ENCODE data around the gene PSD. TPM values are rescaled to one million over a fixed set of nuclear protein-coding genes. Genes with fewer than 3 reads are reported as not detected.

The PSD gene
- total RNA-seq, 1 donor from 2014 or later = under 0.01 TPM

DNA sequence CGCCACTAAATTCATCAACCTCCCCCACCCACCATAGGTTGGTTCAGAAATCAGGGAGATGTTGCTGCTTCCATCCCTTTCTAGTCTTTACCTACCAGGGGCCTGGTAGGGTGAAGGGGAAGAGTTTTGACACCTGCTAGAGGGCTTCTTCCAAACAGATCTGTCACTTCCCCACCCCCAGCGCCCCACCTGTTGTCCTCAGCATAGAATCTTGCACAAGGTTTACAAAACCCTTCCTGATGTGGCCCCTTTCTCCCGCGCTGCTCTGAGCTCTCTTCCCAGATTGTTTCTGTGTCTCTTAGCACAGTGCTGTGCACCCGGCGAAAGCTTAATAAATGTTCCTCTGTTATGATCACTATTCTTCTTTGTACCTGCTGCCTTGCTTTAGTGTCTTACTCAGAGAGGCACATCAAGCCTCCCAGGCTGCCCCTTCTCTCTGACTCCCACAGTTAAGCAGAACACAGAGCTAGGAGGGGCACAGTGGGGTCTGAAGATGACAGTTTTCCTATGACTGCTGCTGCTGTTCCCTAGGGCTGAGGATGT, 44.0 kb upstream of the PSD start:
- TF ChIP-seq, protein P1, sequence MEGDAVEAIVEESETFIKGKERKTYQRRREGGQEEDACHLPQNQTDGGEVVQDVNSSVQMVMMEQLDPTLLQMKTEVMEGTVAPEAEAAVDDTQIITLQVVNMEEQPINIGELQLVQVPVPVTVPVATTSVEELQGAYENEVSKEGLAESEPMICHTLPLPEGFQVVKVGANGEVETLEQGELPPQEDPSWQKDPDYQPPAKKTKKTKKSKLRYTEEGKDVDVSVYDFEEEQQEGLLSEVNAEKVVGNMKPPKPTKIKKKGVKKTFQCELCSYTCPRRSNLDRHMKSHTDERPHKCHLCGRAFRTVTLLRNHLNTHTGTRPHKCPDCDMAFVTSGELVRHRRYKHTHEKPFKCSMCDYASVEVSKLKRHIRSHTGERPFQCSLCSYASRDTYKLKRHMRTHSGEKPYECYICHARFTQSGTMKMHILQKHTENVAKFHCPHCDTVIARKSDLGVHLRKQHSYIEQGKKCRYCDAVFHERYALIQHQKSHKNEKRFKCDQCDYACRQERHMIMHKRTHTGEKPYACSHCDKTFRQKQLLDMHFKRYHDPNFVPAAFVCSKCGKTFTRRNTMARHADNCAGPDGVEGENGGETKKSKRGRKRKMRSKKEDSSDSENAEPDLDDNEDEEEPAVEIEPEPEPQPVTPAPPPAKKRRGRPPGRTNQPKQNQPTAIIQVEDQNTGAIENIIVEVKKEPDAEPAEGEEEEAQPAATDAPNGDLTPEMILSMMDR (IDR thresholded peaks at IDR 0.05; ENCODE audit: insufficient read depth, low read length, severe bottlenecking) = no peak
- no peak for FAIRE-seq
- Histone ChIP-seq H3K27me3 (ENCODE audit: control insufficient read depth, insufficient read depth, low read length) (no peaks in the 10 kb centered on the region), H3K36me3 (ENCODE audit: control insufficient read depth, insufficient read depth, low read length) (no peaks in the 10 kb centered on the region), H3K4me3 (ENCODE audit: low read depth, low read length) (no peak overlapping the region)
- no peak for DNase-seq (ENCODE audit: low read depth)

DNA sequence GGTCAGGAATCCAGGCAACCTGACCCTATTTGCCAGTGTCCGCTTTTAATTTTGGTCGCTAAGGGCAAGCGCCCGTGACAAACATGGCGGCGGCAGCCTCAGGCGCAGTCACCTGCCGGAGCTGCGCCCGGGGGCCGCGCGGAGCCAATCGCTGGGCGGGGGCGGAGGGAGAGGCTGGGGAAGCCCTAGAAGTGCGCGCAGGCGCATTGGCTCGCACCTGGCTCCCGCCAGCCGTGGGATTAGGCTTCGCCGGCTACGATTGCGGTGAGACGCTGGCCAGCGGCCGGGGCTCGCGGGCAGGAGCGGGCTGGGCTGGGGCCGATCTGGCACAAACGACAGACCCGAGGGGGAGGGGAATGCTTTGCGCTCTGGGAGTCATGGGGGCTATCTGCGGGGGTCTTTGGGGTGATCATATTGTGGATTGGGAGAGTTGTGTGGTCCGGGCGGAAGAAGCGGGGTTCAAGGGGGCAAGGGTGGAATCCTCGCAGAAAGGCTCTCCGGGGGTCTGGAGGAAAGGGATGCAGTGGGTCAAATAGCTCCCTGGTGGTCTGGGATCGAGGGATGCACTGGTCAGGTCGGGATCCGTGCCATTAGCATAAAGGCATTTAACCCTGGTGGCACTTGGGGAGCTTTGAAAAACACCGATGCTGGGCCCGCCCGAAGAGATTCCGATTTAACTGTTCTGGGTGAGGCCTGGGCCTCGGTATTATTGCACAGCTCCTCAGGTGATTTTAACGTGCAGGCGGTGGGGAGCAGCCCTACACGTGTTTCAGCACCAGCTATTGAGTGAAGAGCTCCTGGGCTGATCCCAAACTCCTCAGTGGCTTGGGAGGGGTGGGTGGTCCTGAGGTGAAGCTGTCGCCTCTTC, 42.8 kb upstream of the PSD start:
- Histone ChIP-seq H3K36me3 (ENCODE audit: control insufficient read depth, insufficient read depth, low read length) (no peaks in the 10 kb centered on the region), H3K4me3 (ENCODE audit: low read depth, low read length) (peak overlapping the region; percentile 40), H3K27me3 (ENCODE audit: control insufficient read depth, insufficient read depth, low read length) (no peaks in the 10 kb centered on the region)
- DNase-seq (ENCODE audit: low read depth) (peak; percentile 77), FAIRE-seq (no peak)
- TF ChIP-seq, protein P1 (IDR thresholded peaks at IDR 0.05; ENCODE audit: insufficient read depth, low read length, severe bottlenecking) = no peak

DNA sequence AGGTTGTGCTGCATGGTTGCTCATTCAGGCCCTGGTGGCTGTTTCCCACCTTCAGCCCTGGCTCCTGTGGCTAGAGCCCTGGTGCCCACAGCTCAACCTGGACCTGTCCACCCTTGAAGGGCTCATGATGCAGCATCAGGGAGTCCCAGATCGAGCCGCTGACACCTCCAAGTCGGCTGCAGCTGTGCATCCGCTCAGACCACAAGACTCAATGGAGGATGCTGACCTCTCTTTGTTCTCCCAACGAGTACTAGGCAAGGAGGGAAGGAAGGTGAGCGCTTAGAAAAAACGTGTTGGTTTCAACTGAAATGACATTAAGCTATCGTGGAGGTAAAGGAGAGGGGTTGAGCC, 42.2 kb upstream of the PSD start:
- DNase-seq (ENCODE audit: low read depth) = no peak
- Histone ChIP-seq H3K27me3 (ENCODE audit: control insufficient read depth, insufficient read depth, low read length) (no peaks in the 10 kb centered on the region), H3K4me3 (ENCODE audit: low read depth, low read length) (peak overlapping the region; percentile 5), H3K36me3 (ENCODE audit: control insufficient read depth, insufficient read depth, low read length) (no peaks in the 10 kb centered on the region)
- TF ChIP-seq, protein P1 (IDR thresholded peaks at IDR 0.05; ENCODE audit: insufficient read depth, low read length, severe bottlenecking) = no peak
- no peak for FAIRE-seq

DNA sequence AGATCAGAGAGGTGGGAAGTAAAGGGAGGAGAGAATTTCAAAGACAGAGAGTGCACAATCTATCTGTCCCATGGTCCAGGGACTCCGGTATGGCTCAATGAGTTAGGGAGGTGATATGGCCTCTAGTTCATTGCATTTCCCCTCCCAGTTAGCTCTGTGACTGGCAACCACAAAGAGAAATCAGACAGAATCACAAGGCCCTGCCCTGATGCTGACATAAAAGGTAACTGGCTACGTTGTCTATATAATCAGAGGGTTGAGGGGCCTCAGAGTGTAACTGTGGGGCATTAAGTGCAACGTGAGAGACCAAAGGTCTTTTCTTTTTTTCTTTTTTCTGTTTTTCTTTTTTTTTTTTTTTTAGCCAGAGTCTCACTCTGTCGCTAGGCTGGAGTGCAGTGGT, 40.1 kb upstream of the PSD start:
- DNase-seq (ENCODE audit: low read depth) (no peak), FAIRE-seq (no peak)
- no peaks in the 10 kb centered on the region for H3K27me3 ChIP-seq (ENCODE audit: control insufficient read depth, insufficient read depth, low read length)
- no peak overlapping the region for H3K4me3 ChIP-seq (ENCODE audit: low read depth, low read length)
- no peaks in the 10 kb centered on the region for H3K36me3 ChIP-seq (ENCODE audit: control insufficient read depth, insufficient read depth, low read length)
- TF ChIP-seq, protein P1 (IDR thresholded peaks at IDR 0.05; ENCODE audit: insufficient read depth, low read length, severe bottlenecking) = no peak

DNA sequence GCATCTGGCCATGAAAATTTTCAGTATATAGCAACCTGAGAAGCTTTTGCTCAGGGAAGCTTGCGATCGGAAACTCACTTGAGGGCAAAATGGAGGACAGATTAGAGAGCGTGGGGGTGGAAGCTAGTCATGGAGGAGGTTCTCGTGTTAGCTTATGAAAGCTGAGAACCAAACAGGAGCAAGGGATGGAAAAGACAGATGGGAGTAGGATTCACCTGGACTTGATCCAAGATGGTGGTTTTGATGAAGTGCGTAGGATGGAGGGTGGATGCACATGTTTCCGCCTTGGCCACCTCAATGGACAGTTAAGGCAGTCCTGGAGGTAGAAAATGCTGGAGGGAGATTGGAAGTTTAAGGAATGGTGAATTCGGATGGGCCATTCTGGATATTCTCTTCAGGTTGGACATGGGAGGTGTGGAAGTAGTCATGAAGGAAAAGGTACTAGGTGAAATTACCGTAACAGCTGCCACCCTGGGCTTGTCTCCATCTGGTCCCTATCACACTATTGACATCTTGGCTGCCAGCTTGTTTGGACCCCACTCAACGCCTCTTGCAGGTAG, 39.1 kb upstream of the PSD start:
- Histone ChIP-seq H3K27me3 (ENCODE audit: control insufficient read depth, insufficient read depth, low read length) (no peaks in the 10 kb centered on the region), H3K4me3 (ENCODE audit: low read depth, low read length) (no peak overlapping the region), H3K36me3 (ENCODE audit: control insufficient read depth, insufficient read depth, low read length) (no peaks in the 10 kb centered on the region)
- FAIRE-seq = no peak
- TF ChIP-seq, protein P1 (IDR thresholded peaks at IDR 0.05; ENCODE audit: insufficient read depth, low read length, severe bottlenecking) = no peak
- no peak for DNase-seq (ENCODE audit: low read depth)
